Left ventricle myocardium inferior (tissue), 1 donor: ENCODE results near the gene RAB11FIP2. TPM values are rescaled to one million over a fixed set of nuclear protein-coding genes. Genes with fewer than 3 reads are reported as not detected.

Experiments used
- DNase-seq: peaks from one replicate; pipeline ENCODE4 v3.0.0-alpha.2; 2020
- H3K27ac ChIP-seq: fragments of 200-600 bp; replicated peaks from 2 replicates; pipeline ENCODE4 v1.8.0; 2021
- H3K27me3 ChIP-seq: fragments of 200-600 bp; 2 replicates; pipeline ENCODE4 v1.8.0; 2021; ENCODE audit warnings: low read depth
- H3K36me3 ChIP-seq: fragments of 200-600 bp; 2 replicates; pipeline ENCODE4 v1.8.0; 2021
- H3K4me1 ChIP-seq: fragments of 200-600 bp; 2 replicates; pipeline ENCODE4 v1.8.0; 2021
- H3K4me3 ChIP-seq: fragments of 200-600 bp; 2 replicates; pipeline ENCODE4 v1.8.0; 2021; ENCODE audit warnings: mild to moderate bottlenecking, moderate library complexity
- H3K9me3 ChIP-seq: fragments of 200-600 bp; replicated peaks from 2 replicates; pipeline ENCODE4 v1.8.0; 2021
- CTCF ChIP-seq: fragments of 200-600 bp; IDR thresholded peaks from 2 replicates; pipeline ENCODE4 v1.8.0; 2021; ENCODE audit warnings: antibody characterized with exemption, mild to moderate bottlenecking, borderline replicate concordance
- intact Hi-C: fragments of 100-400 bp; cut with micrococcal nuclease; formaldehyde crosslinking; loops from one replicate; pipeline ENCODE4 v1.11.0; 2022
- total RNA-seq: library from RNA; stranded (reverse); fragmentation: NEBNext Ultra II Directional; extraction: Animal tissue kit (Norgen Biotek cat#: 25700); gene quantifications from one replicate; pipeline ENCODE4 v1.2.1, GENCODE V29; 2021
- donor health status: DM: no; HTN: yes; CAD: no; lungs with severe emphysema.

Gene RAB11FIP2
- total RNA-seq, 1 donor from 2014 or later: 9.0 TPM

GRCh38 chr10:118052816-118053215, 6.1 kb upstream of the RAB11FIP2 start:
- DNase-seq: no peak
- Histone ChIP-seq H3K9me3 (no peaks in the 10 kb centered on the region), H3K27me3 (no peaks in the 10 kb centered on the region), H3K36me3 (no peaks in the 10 kb centered on the region), H3K4me3 (no peak overlapping the region), H3K4me1 (no peaks in the 10 kb centered on the region), H3K27ac (no peak overlapping the region)
- intact Hi-C loops: no loop called here
- TF ChIP-seq CTCF: no peak

- Histone ChIP-seq H3K4me1 (peaks cover 41% of the 10 kb centered on the region), H3K27me3 (no peaks in the 10 kb centered on the region), H3K9me3 (no peaks in the 10 kb centered on the region), H3K4me3 (no peak overlapping the region), H3K27ac (no peak overlapping the region), H3K36me3 (no peaks in the 10 kb centered on the region)
- no peak for DNase-seq
- intact Hi-C loops: no loop called here
- no peak for TF ChIP-seq CTCF
These were observed 1.1 kb upstream of the RAB11FIP2 start for GRCh38 chr10:118047880-118048279.

GRCh38 chr10:118047157-118047719, 497 bp upstream of the RAB11FIP2 start:
- TF ChIP-seq CTCF: no peak
- peak overlapping the region; percentile 95 for H3K27ac ChIP-seq
- H3K27me3 ChIP-seq: no peaks in the 10 kb centered on the region
- H3K4me3 ChIP-seq: peak overlapping the region; percentile 91
- H3K4me1 ChIP-seq: peaks cover 48% of the 10 kb centered on the region
- H3K36me3 ChIP-seq: no peaks in the 10 kb centered on the region
- no peaks in the 10 kb centered on the region for H3K9me3 ChIP-seq
- intact Hi-C loops: no loop called here
- peak; percentile 15 for DNase-seq

- Histone ChIP-seq H3K27me3 (no peaks in the 10 kb centered on the region), H3K4me1 (peaks cover 61% of the 10 kb centered on the region), H3K36me3 (no peaks in the 10 kb centered on the region), H3K27ac (peak overlapping the region; percentile 95), H3K4me3 (peak overlapping the region; percentile 91), H3K9me3 (no peaks in the 10 kb centered on the region)
- no peak for TF ChIP-seq CTCF
- no peak for DNase-seq
- intact Hi-C loops: no loop called here
These were observed 825 bp downstream of the RAB11FIP2 start for GRCh38 chr10:118045837-118046394.

- Histone ChIP-seq H3K27ac (peak overlapping the region; percentile 95), H3K4me3 (peak overlapping the region; percentile 91), H3K9me3 (no peaks in the 10 kb centered on the region), H3K27me3 (no peaks in the 10 kb centered on the region), H3K36me3 (no peaks in the 10 kb centered on the region), H3K4me1 (peaks cover 67% of the 10 kb centered on the region)
- intact Hi-C loops: no loop called here
- TF ChIP-seq CTCF: no peak
- DNase-seq: no peak
These were observed 1.4 kb downstream of the RAB11FIP2 start for GRCh38 chr10:118045158-118045836.
